ENCODE results near the gene TBC1D22A.
A peak's percentile ranks its signal among the peaks of the same experiment; 100 is the strongest.

Gene TBC1D22A

DNA sequence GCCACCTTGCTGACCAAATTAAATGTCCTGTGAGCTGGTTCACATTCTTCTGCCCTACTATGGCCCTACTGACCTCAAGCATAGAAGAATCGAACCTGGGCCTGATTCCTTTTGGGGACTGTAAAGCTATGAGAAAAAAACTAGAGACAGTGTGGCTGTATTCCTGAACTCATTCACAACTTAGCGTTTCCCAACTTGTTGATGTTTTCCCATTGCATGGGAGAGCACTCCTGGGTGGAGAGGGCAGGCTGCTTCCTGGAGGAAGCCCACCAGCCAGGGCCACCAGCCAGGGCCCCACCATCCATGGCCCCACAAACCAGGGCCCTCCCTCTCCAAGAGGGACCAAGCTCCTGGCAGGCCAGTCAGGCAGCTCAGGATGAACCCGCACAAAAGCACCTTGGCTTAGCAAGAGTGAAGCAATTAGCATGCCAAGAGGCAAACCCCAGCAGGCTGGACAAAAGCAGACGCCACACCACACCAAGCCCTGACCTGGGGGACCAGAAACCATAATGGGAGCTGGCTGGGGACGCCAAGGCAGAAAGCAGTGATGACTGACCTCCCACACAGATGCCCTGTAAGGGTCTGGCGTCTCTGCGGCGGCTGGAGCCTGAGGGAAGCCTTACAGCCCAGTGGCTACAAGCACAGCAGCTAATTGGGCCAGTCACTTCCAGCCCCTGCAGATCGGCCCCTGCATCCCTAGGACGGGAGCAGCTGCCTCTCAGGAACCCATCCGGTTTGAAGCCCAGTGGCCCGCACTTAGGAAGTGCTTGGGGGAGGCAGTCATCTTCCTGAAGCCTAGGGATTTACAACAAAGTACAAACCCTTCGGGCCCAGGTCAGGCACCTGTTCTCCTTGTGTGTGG, 26.5 kb upstream of the TBC1D22A start:
- Histone ChIP-seq H3K27ac (no peak overlapping the region), H2AFZ (ENCODE audit: low read depth) (no peak overlapping the region), H3K79me2 (ENCODE audit: insufficient read depth, low read depth) (peaks cover 35% of the 10 kb centered on the region), H3K36me3 (ENCODE audit: insufficient read depth) (no peaks in the 10 kb centered on the region), H3K27me3 (ENCODE audit: insufficient read depth, low read depth) (no peaks in the 10 kb centered on the region), H3K4me3 (IDR thresholded peaks at IDR 0.05; ENCODE audit: insufficient read depth, low read depth, low read length) (no peak overlapping the region), H3K4me1 (ENCODE audit: low read depth, poor library complexity, severe bottlenecking) (peaks cover 9% of the 10 kb centered on the region), H3K9ac (no peak overlapping the region), H4K20me1 (ENCODE audit: insufficient read depth) (no peaks in the 10 kb centered on the region), H3K4me2 (peak overlapping the region; percentile 78; the same call in 1 of the 2 replicates)
- TF ChIP-seq, protein P1, sequence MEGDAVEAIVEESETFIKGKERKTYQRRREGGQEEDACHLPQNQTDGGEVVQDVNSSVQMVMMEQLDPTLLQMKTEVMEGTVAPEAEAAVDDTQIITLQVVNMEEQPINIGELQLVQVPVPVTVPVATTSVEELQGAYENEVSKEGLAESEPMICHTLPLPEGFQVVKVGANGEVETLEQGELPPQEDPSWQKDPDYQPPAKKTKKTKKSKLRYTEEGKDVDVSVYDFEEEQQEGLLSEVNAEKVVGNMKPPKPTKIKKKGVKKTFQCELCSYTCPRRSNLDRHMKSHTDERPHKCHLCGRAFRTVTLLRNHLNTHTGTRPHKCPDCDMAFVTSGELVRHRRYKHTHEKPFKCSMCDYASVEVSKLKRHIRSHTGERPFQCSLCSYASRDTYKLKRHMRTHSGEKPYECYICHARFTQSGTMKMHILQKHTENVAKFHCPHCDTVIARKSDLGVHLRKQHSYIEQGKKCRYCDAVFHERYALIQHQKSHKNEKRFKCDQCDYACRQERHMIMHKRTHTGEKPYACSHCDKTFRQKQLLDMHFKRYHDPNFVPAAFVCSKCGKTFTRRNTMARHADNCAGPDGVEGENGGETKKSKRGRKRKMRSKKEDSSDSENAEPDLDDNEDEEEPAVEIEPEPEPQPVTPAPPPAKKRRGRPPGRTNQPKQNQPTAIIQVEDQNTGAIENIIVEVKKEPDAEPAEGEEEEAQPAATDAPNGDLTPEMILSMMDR (conservative IDR thresholded peaks at IDR 0.05; ENCODE audit: low read depth, low read length): no peak

GRCh38 chr22:46736705-46737104, 25.7 kb upstream of the TBC1D22A start:
- no peak overlapping the region for H3K4me3 ChIP-seq (IDR thresholded peaks at IDR 0.05; ENCODE audit: insufficient read depth, low read depth, low read length)
- no peak overlapping the region for H3K9ac ChIP-seq
- H3K79me2 ChIP-seq (ENCODE audit: insufficient read depth, low read depth): peaks cover 35% of the 10 kb centered on the region
- no peak overlapping the region; the same call in 1 of the 2 replicates for H3K27ac ChIP-seq
- H3K36me3 ChIP-seq (ENCODE audit: insufficient read depth): no peaks in the 10 kb centered on the region
- H2AFZ ChIP-seq (ENCODE audit: low read depth): no peak overlapping the region
- H3K4me2 ChIP-seq: peak overlapping the region; percentile 78; the same call in 1 of the 2 replicates
- peaks cover 9% of the 10 kb centered on the region for H3K4me1 ChIP-seq (ENCODE audit: low read depth, poor library complexity, severe bottlenecking)
- no peaks in the 10 kb centered on the region for H3K27me3 ChIP-seq (ENCODE audit: insufficient read depth, low read depth)
- no peaks in the 10 kb centered on the region for H4K20me1 ChIP-seq (ENCODE audit: insufficient read depth)
- TF ChIP-seq, protein P1 (conservative IDR thresholded peaks at IDR 0.05; ENCODE audit: low read depth, low read length): no peak

DNA sequence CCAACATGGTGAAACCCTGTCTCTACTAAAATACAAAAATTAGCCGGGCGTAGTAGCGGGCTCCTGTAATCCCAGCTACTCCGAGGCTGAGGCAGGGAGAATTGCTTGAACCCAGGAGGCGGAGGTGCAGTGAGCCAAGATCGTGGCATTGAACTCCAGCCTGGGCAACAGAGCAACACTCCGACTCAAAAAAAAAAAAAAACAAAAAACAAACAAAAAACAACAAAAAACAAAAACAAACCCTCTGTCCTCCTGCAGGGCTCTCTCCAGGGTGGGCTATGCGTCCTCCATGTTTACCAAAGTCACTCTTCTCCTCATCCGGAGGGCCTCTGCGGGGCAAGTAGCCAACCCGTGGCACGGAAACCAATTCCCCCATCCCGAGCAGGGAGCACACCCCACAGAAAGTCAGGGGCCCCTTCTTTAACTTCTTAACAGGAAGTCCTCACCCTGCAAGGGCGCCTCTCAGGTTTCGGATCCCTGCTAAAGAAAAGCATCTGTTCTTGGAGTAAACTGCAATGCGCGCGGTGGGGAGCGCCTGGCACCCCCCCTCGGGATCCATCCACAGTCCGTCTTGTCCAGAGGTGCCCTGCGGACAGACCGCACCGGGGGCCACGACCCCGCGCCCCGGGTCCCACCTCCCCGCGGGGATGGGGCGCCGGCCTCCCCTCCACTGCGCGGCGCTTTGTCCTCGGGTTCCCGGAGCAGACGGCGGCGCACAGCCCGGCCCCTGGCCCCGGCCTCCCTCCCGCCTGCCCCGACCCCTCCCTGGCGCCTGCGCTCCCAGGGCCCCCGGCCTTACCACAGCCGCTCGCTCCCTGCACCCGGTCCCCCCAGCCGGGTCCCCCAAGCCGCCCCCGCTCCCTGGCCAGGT, 25.1 kb upstream of the TBC1D22A start:
- Histone ChIP-seq H3K4me3 (IDR thresholded peaks at IDR 0.05; ENCODE audit: insufficient read depth, low read depth, low read length) (no peak overlapping the region), H3K79me2 (ENCODE audit: insufficient read depth, low read depth) (peaks cover 35% of the 10 kb centered on the region), H3K27me3 (ENCODE audit: insufficient read depth, low read depth) (no peaks in the 10 kb centered on the region), H3K9ac (peak overlapping the region; percentile 27; the same call in 1 of the 2 replicates), H2AFZ (ENCODE audit: low read depth) (no peak overlapping the region; the same call in 1 of the 2 replicates), H3K4me1 (ENCODE audit: low read depth, poor library complexity, severe bottlenecking) (peaks cover 9% of the 10 kb centered on the region), H3K27ac (peak overlapping the region; percentile 28; the same call in 1 of the 2 replicates), H4K20me1 (ENCODE audit: insufficient read depth) (no peaks in the 10 kb centered on the region), H3K36me3 (ENCODE audit: insufficient read depth) (no peaks in the 10 kb centered on the region), H3K4me2 (peak overlapping the region; percentile 78)
- TF ChIP-seq, protein P1 (conservative IDR thresholded peaks at IDR 0.05; ENCODE audit: low read depth, low read length): no peak

- peak within 1 kb of the TSS; percentile 59 for H2AFZ ChIP-seq (ENCODE audit: low read depth)
- peak within 1 kb of the TSS; percentile 78 for H3K4me2 ChIP-seq
- H3K36me3 ChIP-seq (ENCODE audit: insufficient read depth): no peaks in the 10 kb centered on the region
- TF ChIP-seq, protein P1 (conservative IDR thresholded peaks at IDR 0.05; ENCODE audit: low read depth, low read length): no peak
- H3K4me1 ChIP-seq (ENCODE audit: low read depth, poor library complexity, severe bottlenecking): peaks cover 9% of the 10 kb centered on the region
- H3K27me3 ChIP-seq (ENCODE audit: insufficient read depth, low read depth): no peaks in the 10 kb centered on the region
- H3K9ac ChIP-seq: peak within 1 kb of the TSS; percentile 27; the same call in 1 of the 2 replicates
- H4K20me1 ChIP-seq (ENCODE audit: insufficient read depth): no peaks in the 10 kb centered on the region
- H3K4me3 ChIP-seq (IDR thresholded peaks at IDR 0.05; ENCODE audit: insufficient read depth, low read depth, low read length): no peak within 1 kb of the TSS
- peak within 1 kb of the TSS; percentile 28; the same call in 1 of the 2 replicates for H3K27ac ChIP-seq
- H3K79me2 ChIP-seq (ENCODE audit: insufficient read depth, low read depth): peaks cover 35% of the 10 kb centered on the region
These were observed 24.3 kb upstream of the TBC1D22A start, which contains the start of gene CERK for GRCh38 chr22:46737976-46738646. Gene CERK, minus strand, starts transcription at chr22:46738252. Its CDS starts 104 bp downstream, at chr22:46738148.
